Endodermal cell (in vitro differentiated cells): Measurements from ENCODE around the gene NME7. TPM values are rescaled to one million over a fixed set of nuclear protein-coding genes. Genes with fewer than 3 reads are reported as not detected.

Experiments used
- DNase-seq: peaks from one replicate; pipeline ENCODE4 v3.0.0-alpha.2; 2017
- H3K27ac ChIP-seq: 2 replicates; pipeline ENCODE4 v1.5.1; 2013; ENCODE audit warnings: mild to moderate bottlenecking, low read depth, low read length, moderate library complexity
- H3K27me3 ChIP-seq: 2 replicates; pipeline ENCODE4 v1.6.1; 2013; ENCODE audit warnings: mild to moderate bottlenecking, low read length, moderate library complexity; ENCODE audit not compliant: insufficient read depth, control insufficient read depth, poor library complexity, severe bottlenecking
- H3K36me3 ChIP-seq: 2 replicates; pipeline ENCODE4 v1.7.0; 2013; ENCODE audit warnings: mild to moderate bottlenecking, low read length, moderate library complexity; ENCODE audit not compliant: control insufficient read depth, insufficient read depth
- H3K4me1 ChIP-seq: one replicate; pipeline ENCODE4 v1.7.0; 2013; ENCODE audit warnings: low read length; ENCODE audit not compliant: control insufficient read depth, insufficient read depth
- H3K4me3 ChIP-seq: 2 replicates; pipeline ENCODE4 v1.5.1; 2013; ENCODE audit warnings: mild to moderate bottlenecking, low read length, moderate library complexity
- H3K9ac ChIP-seq: 2 replicates; pipeline ENCODE4 v1.6.1; 2013; ENCODE audit warnings: mild to moderate bottlenecking, low read length, moderate library complexity; ENCODE audit not compliant: poor library complexity, severe bottlenecking; ENCODE audit errors: extremely low read depth
- H3K9me3 ChIP-seq: 2 replicates; pipeline ENCODE4 v1.6.1; 2013; ENCODE audit warnings: mild to moderate bottlenecking, low read length, moderate library complexity; ENCODE audit not compliant: control insufficient read depth
- H3K27ac Mint-ChIP-seq: 2 replicates; pipeline ENCODE4 v1.8.0; 2020; ENCODE audit warnings: mixed read lengths
- H3K27me3 Mint-ChIP-seq: 2 replicates; pipeline ENCODE4 v1.8.0; 2021; ENCODE audit warnings: mild to moderate bottlenecking, mixed read lengths; ENCODE audit not compliant: insufficient read depth
- H3K36me3 Mint-ChIP-seq: 2 replicates; pipeline ENCODE4 v1.8.0; 2020; ENCODE audit warnings: low read depth, mixed read lengths
- H3K4me1 Mint-ChIP-seq: 2 replicates; pipeline ENCODE4 v1.8.0; 2020; ENCODE audit warnings: mixed read lengths
- H3K4me3 Mint-ChIP-seq: 2 replicates; pipeline ENCODE4 v1.8.0; 2020; ENCODE audit warnings: mild to moderate bottlenecking, moderate library complexity, mixed read lengths
- H3K9me3 Mint-ChIP-seq: 2 replicates; pipeline ENCODE4 v1.8.0; 2020; ENCODE audit warnings: mild to moderate bottlenecking, mixed read lengths
- WGBS, 2 experiments: methylation state at CpG; one replicate each; pipeline versions ENCODE4 v1.1.5 to v1.1.7; 2013; ENCODE audit warnings: missing lambda C conversion rate in 2 of 2, mixed read lengths in 1 of 2; ENCODE audit not compliant: insufficient coverage in 1 of 2, insufficient read length in 1 of 2; 5-methylcytosine and 5-hydroxymethylcytosine counted together
- total RNA-seq, 2 donors: library from RNA; stranded (reverse); fragmentation: NEBNext Ultra II Directional in 1 of 2; extraction: Animal tissue kit (Norgen Biotek cat#: 25700) in 1 of 2; gene quantifications; 2 replicates in 1 of 2; 3 replicates in 1 of 2; pipeline ENCODE4 v1.2.1, GENCODE V29; 2021
- TF ChIP-seq, protein P1 (sequence below): fragments of 200-600 bp; sonication (generic); conservative IDR thresholded peaks from 2 replicates; pipeline ENCODE4 v1.5.0; 2021; ENCODE audit warnings: antibody characterized with exemption, mild to moderate bottlenecking

NME7 gene
- total RNA-seq, 2 donors from 2014 or later = 28.1 to 32.3 TPM

DNA sequence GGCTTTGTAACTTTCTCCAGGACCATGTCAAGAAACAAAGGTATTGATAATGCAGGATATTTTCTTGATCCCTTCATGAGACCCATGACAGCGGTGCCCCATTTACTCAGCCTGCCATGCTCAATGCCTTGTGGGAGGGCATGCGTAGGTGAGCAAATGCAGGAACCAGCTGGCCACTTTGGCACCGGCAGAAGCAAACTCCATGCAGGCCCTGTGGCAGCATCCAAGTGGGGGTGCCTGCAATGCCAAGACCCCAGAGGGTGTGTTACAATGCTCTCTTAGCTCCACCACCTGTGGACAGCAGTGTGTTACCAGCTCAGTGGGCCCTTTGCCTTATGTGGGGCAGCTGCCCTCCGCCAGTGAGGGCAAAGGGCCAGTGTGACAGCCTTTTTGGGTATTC, 153.0 kb downstream of the NME7 start:
- TF ChIP-seq, protein P1, sequence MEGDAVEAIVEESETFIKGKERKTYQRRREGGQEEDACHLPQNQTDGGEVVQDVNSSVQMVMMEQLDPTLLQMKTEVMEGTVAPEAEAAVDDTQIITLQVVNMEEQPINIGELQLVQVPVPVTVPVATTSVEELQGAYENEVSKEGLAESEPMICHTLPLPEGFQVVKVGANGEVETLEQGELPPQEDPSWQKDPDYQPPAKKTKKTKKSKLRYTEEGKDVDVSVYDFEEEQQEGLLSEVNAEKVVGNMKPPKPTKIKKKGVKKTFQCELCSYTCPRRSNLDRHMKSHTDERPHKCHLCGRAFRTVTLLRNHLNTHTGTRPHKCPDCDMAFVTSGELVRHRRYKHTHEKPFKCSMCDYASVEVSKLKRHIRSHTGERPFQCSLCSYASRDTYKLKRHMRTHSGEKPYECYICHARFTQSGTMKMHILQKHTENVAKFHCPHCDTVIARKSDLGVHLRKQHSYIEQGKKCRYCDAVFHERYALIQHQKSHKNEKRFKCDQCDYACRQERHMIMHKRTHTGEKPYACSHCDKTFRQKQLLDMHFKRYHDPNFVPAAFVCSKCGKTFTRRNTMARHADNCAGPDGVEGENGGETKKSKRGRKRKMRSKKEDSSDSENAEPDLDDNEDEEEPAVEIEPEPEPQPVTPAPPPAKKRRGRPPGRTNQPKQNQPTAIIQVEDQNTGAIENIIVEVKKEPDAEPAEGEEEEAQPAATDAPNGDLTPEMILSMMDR = no peak
- Mint-ChIP-seq H3K9me3 (peaks cover 2% of the 10 kb centered on the region), H3K4me1 (peaks cover 25% of the 10 kb centered on the region), H3K36me3 (peaks cover 6% of the 10 kb centered on the region), H3K4me3 (no peak overlapping the region), H3K27me3 (no peaks in the 10 kb centered on the region), H3K27ac (peak overlapping the region; percentile 42)
- no peaks in the 10 kb centered on the region for H3K27me3 ChIP-seq
- no peak overlapping the region for H3K4me3 ChIP-seq
- 85 to 96% methylated on average over 2 to 4 of the region's 4 CpGs for WGBS, 2 experiments
- DNase-seq = no peak
- no peak overlapping the region for H3K9ac ChIP-seq
- peaks cover 10% of the 10 kb centered on the region for H3K9me3 ChIP-seq
- no peak overlapping the region for H3K27ac ChIP-seq
- no peaks in the 10 kb centered on the region for H3K36me3 ChIP-seq
- no peaks in the 10 kb centered on the region for H3K4me1 ChIP-seq

DNA sequence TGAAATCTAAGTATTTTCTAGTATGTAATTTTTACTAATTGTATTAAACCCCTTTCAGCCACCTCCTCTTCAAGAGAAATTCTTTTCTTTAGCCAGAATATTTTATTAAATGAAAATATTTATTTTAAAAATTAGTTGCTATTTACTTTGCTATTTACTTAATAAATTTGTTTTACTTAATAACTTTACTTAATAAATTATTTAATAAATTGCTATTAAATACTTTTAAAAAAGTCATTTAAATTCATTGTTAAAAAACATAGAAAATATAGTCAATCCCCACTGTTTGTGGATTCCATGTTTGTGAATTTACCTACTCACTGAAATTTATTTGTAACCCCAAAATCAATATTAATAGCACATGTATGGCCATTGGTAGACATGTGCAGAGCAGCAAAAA, 155.5 kb downstream of the NME7 start:
- no peak overlapping the region for H3K27ac ChIP-seq
- H3K9me3 Mint-ChIP-seq = peaks cover 2% of the 10 kb centered on the region
- peaks cover 17% of the 10 kb centered on the region for H3K4me1 Mint-ChIP-seq
- no peaks in the 10 kb centered on the region for H3K4me1 ChIP-seq
- H3K27me3 Mint-ChIP-seq = no peaks in the 10 kb centered on the region
- peaks cover 10% of the 10 kb centered on the region for H3K9me3 ChIP-seq
- H3K27ac Mint-ChIP-seq = no peak overlapping the region
- H3K27me3 ChIP-seq = no peaks in the 10 kb centered on the region
- H3K9ac ChIP-seq = no peak overlapping the region
- H3K36me3 ChIP-seq = no peaks in the 10 kb centered on the region
- TF ChIP-seq, protein P1 = no peak
- no peak for DNase-seq
- peaks cover 6% of the 10 kb centered on the region for H3K36me3 Mint-ChIP-seq
- no peak overlapping the region for H3K4me3 Mint-ChIP-seq
- no peak overlapping the region for H3K4me3 ChIP-seq

DNA sequence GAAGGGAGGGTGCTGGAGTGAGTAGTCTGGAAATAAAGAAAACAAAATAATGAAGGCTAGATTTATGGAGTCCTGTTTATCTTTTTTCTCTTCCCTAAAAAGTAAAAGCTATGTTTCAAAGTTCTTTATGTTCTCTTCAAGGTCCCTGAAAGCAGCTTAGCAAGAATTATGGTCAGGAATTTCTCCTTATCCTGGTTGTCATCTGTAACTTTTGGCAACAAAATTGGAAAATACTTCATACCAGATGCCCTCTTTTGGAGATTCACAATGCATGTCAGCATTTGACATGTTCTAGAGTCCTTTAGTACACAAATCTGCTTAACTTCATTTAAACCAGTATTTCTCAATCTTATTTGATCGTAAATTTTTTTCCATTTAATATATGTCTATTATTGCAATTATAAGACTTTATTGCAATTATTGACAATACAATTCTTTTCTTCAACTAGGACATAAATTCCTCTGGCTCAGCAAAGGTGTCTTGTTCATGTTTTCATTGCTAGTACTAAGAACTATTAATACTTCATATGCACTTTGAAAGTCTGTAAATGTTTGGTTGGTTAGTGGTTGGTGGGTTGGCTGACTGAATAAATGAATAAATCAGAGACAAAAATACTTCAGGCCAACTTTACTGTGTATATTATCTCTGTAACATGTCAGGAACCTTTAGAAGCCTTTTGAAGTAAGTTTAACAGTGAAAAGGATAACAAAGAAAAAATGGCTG, 159.6 kb downstream of the NME7 start:
- Mint-ChIP-seq H3K27ac (no peak overlapping the region), H3K27me3 (no peaks in the 10 kb centered on the region), H3K9me3 (peaks cover 2% of the 10 kb centered on the region), H3K4me1 (no peaks in the 10 kb centered on the region), H3K36me3 (no peaks in the 10 kb centered on the region), H3K4me3 (no peak overlapping the region)
- Histone ChIP-seq H3K4me3 (no peak overlapping the region), H3K9ac (no peak overlapping the region), H3K4me1 (no peaks in the 10 kb centered on the region), H3K27ac (no peak overlapping the region), H3K9me3 (no peaks in the 10 kb centered on the region), H3K27me3 (no peaks in the 10 kb centered on the region), H3K36me3 (no peaks in the 10 kb centered on the region)
- TF ChIP-seq, protein P1 = no peak
- 100% methylated on average over 1 of the region's 1 CpG; no CpG with 5 or more reads in 1 of the 2 experiments for WGBS, 2 experiments
- DNase-seq = no peak
